Hepatocyte (in vitro differentiated cells): ENCODE measurements around the gene PCDHGA8. TPM values are rescaled to one million over a fixed set of nuclear protein-coding genes. Genes with fewer than 3 reads are reported as not detected.

ENCODE experiments used
- DNase-seq: peaks from one replicate; pipeline ENCODE4 v3.0.0-alpha.2; 2016; ENCODE audit warnings: low spot score
- H2AFZ ChIP-seq: fragments of 200-600 bp; sonication (generic); 2 replicates; pipeline ENCODE4 v1.6.0; 2016; ENCODE audit warnings: antibody characterized with exemption, mild to moderate bottlenecking
- H3K27ac ChIP-seq: fragments of 200-600 bp; sonication (generic); 2 replicates; pipeline ENCODE4 v1.5.1; 2016; ENCODE audit warnings: mild to moderate bottlenecking
- H3K27me3 ChIP-seq: fragments of 200-600 bp; sonication (generic); 2 replicates; pipeline ENCODE4 v1.6.1; 2016
- H3K36me3 ChIP-seq: fragments of 200-600 bp; sonication (generic); replicated peaks from 2 replicates; pipeline ENCODE4 v1.5.1; 2016; ENCODE audit warnings: low read depth; ENCODE audit not compliant: insufficient read depth
- H3K4me1 ChIP-seq: fragments of 200-600 bp; sonication (generic); 2 replicates; pipeline ENCODE4 v1.5.1; 2016; ENCODE audit warnings: mild to moderate bottlenecking, moderate library complexity; ENCODE audit not compliant: insufficient read depth
- H3K4me2 ChIP-seq: fragments of 200-600 bp; sonication (generic); 2 replicates; pipeline ENCODE4 v1.6.0; 2016
- H3K4me3 ChIP-seq: fragments of 200-600 bp; sonication (generic); 2 replicates; pipeline ENCODE4 v1.5.1; 2016; ENCODE audit warnings: mild to moderate bottlenecking
- H3K79me2 ChIP-seq: fragments of 200-600 bp; sonication (generic); 2 replicates; pipeline ENCODE4 v1.6.0; 2017; ENCODE audit warnings: mild to moderate bottlenecking
- H3K9me2 ChIP-seq: fragments of 200-600 bp; sonication (generic); replicated peaks from 2 replicates; pipeline ENCODE4 v1.6.0; 2017; ENCODE audit warnings: mild to moderate bottlenecking; ENCODE audit not compliant: insufficient read depth
- H3K9me3 ChIP-seq: fragments of 200-600 bp; sonication (generic); 2 replicates; pipeline ENCODE4 v1.5.1; 2016; ENCODE audit warnings: low read depth, mild to moderate bottlenecking
- H4K20me1 ChIP-seq: fragments of 200-600 bp; sonication (generic); 2 replicates; pipeline ENCODE4 v1.6.0; 2016; ENCODE audit warnings: mild to moderate bottlenecking; ENCODE audit not compliant: insufficient read depth, poor library complexity, severe bottlenecking
- EZH2 ChIP-seq: fragments of 200-600 bp; sonication (generic); IDR thresholded peaks from 2 replicates; pipeline ENCODE4 v1.6.1; 2016; ENCODE audit warnings: antibody characterized with exemption, mild to moderate bottlenecking, borderline replicate concordance
- EZH2phosphoT487 ChIP-seq: fragments of 200-600 bp; sonication (generic); IDR thresholded peaks from one replicate; pipeline ENCODE4 v1.6.1; 2018; ENCODE audit warnings: antibody characterized with exemption, mild to moderate bottlenecking, low read depth, moderate library complexity; ENCODE audit not compliant: unreplicated experiment, severe bottlenecking
- WGBS: methylation state at CpG from one replicate; pipeline ENCODE4 v1.1.6; 2016; ENCODE audit warnings: low lambda C conversion rate; ENCODE audit errors: missing lambda C conversion rate; 5-methylcytosine and 5-hydroxymethylcytosine counted together
- polyA plus RNA-seq: library from polyadenylated mRNA; unstranded; fragments of >200 nt; fragmentation: Nextera tagmentation; extraction: Ambion mirVana; gene quantifications from 2 replicates; pipeline ENCODE4 v1.2.1, GENCODE V29; 2016
- total RNA-seq: library from RNA; depleted of rRNA; stranded (reverse); fragments of >200 nt; gene quantifications from 2 replicates; pipeline ENCODE4 v1.2.3, GENCODE V29; 2014
- TF ChIP-seq, protein P1 (sequence below): fragments of 200-600 bp; sonication (generic); IDR thresholded peaks from 2 replicates; pipeline ENCODE4 v1.5.1; 2016; ENCODE audit warnings: antibody characterized with exemption, mild to moderate bottlenecking; ENCODE audit not compliant: poor library complexity

Gene PCDHGA8
- total RNA-seq (1.00 and 1.5 TPM in 2 replicates), polyA plus RNA-seq (0.28 and 0.53 TPM in 2 replicates)

DNA sequence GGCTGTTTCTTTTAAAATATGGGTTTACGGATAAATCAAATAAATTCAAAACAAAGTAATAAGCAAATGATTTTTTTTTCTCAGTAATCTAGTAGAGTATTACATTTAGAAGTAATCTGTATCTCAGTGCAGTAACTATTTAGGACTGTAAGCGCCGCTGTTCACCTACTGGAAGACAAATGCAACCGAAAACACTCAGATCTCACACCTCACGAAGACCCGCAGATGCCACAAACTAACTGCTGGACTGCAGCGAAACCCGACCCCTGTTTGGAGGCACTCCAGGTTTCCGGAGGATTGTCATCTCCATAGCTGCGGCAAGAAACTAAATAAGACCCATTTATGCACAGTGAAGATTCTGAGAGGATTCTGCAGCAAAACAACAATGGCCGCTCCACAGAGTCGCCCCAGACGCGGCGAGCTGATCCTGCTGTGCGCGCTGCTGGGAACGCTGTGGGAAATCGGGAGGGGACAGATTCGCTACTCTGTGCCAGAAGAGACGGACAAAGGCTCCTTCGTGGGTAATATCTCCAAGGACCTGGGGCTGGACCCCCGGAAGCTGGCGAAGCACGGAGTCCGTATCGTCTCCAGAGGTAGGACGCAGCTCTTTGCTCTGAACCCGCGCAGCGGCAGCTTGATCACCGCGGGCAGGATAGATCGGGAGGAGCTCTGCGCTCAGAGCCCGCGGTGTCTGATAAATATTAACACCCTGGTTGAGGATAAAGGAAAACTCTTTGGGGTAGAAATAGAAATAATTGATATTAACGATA is at the start of gene PCDHGA8:
PCDHGA8 (plus strand) TSS at position 205 of the 770 bp plus-strand sequence; CDS start at position 386, 181 bp downstream.
- Histone ChIP-seq H3K4me3 (no peak within 1 kb of the TSS), H3K27ac (no peak within 1 kb of the TSS), H4K20me1 (no peaks in the 10 kb centered on the region), H3K79me2 (no peaks in the 10 kb centered on the region), H3K36me3 (no peaks in the 10 kb centered on the region), H2AFZ (no peak within 1 kb of the TSS), H3K4me1 (no peaks in the 10 kb centered on the region), H3K9me2 (no peaks in the 10 kb centered on the region), H3K9me3 (peaks cover 63% of the 10 kb centered on the region), H3K4me2 (no peak within 1 kb of the TSS), H3K27me3 (no peaks in the 10 kb centered on the region)
- TF ChIP-seq EZH2, result no peak
- WGBS, result 98% methylated on average over 38 of the region's 38 CpGs
- no peak for DNase-seq

DNA sequence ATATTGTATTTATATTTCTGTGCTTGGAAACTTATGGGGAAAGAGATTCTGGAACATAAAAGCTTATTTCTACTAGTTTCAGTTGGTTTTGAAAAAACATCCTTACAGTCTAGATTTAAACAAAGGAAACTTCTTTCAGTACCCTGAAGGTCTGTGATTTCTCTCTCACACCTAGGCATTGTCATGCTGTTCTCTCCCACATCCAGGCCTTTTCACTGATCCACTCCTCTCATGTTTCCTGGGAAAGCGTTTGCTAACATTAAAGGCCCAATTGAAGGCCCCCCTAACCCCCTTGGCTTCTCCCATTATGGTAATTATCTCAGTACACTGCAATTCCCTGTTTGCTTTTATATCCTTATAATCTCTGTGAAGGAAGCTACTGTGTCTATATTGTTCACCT is 49.7 kb upstream of the PCDHGA8 start:
- no peaks in the 10 kb centered on the region for H3K27me3 ChIP-seq
- TF ChIP-seq EZH2phosphoT487, result no peak
- TF ChIP-seq EZH2, result no peak
- TF ChIP-seq, protein P1, sequence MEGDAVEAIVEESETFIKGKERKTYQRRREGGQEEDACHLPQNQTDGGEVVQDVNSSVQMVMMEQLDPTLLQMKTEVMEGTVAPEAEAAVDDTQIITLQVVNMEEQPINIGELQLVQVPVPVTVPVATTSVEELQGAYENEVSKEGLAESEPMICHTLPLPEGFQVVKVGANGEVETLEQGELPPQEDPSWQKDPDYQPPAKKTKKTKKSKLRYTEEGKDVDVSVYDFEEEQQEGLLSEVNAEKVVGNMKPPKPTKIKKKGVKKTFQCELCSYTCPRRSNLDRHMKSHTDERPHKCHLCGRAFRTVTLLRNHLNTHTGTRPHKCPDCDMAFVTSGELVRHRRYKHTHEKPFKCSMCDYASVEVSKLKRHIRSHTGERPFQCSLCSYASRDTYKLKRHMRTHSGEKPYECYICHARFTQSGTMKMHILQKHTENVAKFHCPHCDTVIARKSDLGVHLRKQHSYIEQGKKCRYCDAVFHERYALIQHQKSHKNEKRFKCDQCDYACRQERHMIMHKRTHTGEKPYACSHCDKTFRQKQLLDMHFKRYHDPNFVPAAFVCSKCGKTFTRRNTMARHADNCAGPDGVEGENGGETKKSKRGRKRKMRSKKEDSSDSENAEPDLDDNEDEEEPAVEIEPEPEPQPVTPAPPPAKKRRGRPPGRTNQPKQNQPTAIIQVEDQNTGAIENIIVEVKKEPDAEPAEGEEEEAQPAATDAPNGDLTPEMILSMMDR, result no peak
- H3K9me3 ChIP-seq, result no peaks in the 10 kb centered on the region
- H3K79me2 ChIP-seq, result no peaks in the 10 kb centered on the region
- H2AFZ ChIP-seq, result no peak overlapping the region
- 54% methylated on average over 1 of the region's 1 CpG for WGBS
- no peaks in the 10 kb centered on the region for H3K9me2 ChIP-seq
- no peak overlapping the region for H3K27ac ChIP-seq
- no peaks in the 10 kb centered on the region for H4K20me1 ChIP-seq
- H3K4me1 ChIP-seq, result no peaks in the 10 kb centered on the region
- H3K36me3 ChIP-seq, result no peaks in the 10 kb centered on the region
- H3K4me2 ChIP-seq, result no peak overlapping the region
- no peak overlapping the region for H3K4me3 ChIP-seq
- DNase-seq, result no peak

DNA sequence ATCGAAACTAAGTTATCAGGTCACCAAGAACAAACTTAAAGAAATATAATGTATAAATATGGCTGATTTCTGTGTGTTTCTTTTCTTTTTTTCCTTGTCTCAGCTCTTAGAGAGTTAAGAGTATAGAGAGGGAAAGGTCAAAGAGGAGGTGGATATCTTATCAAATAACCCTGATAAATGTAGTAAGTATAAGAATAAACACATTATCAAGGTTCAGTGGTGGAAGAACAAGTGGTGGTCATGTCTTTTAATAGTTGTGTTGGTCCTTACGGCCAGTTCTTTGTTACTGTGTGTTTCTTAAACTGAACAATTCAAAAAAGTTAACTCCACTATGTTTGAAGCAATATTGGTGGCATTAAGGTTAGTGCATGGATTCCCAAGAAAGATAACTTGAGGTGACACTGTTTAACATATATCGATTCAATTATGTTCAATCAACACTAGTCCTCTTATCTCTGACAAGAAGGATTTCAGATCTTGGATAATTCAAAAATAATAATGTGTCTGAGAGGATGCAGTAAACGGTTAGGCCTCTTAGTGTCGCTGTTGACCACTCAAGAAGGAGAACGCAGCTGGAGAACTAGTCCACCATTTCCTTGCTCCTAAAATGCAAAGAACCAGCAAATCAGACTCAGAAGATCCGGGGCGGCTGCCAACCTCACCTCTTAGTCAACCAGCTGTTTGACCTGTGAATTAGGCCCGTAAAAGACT is 49.0 kb upstream of the PCDHGA8 start, which contains the start of gene PCDHGA3:
PCDHGA3 (plus strand) TSS at position 588 of the 711 bp plus-strand sequence. CDS start 205 bp downstream, outside the sequence.
- Histone ChIP-seq H4K20me1 (no peaks in the 10 kb centered on the region), H3K79me2 (no peaks in the 10 kb centered on the region)
- 79% methylated on average over 9 of the region's 9 CpGs for WGBS

More for the DNA sequence above, 49.0 kb upstream of the PCDHGA8 start, which contains the start of gene PCDHGA3:
- no peak for TF ChIP-seq EZH2
- TF ChIP-seq, protein P1, result no peak
- no peak for TF ChIP-seq EZH2phosphoT487
- no peak within 1 kb of the TSS for H3K4me3 ChIP-seq
- no peak for DNase-seq
- no peaks in the 10 kb centered on the region for H3K9me2 ChIP-seq
- no peaks in the 10 kb centered on the region for H3K27me3 ChIP-seq
- H2AFZ ChIP-seq, result no peak within 1 kb of the TSS
- no peaks in the 10 kb centered on the region for H3K36me3 ChIP-seq
- H3K4me1 ChIP-seq, result no peaks in the 10 kb centered on the region
- H3K4me2 ChIP-seq, result no peak within 1 kb of the TSS
- H3K27ac ChIP-seq, result no peak within 1 kb of the TSS
- H3K9me3 ChIP-seq, result no peaks in the 10 kb centered on the region
